ENCODE measurements around the gene CBLN3.

DNA sequence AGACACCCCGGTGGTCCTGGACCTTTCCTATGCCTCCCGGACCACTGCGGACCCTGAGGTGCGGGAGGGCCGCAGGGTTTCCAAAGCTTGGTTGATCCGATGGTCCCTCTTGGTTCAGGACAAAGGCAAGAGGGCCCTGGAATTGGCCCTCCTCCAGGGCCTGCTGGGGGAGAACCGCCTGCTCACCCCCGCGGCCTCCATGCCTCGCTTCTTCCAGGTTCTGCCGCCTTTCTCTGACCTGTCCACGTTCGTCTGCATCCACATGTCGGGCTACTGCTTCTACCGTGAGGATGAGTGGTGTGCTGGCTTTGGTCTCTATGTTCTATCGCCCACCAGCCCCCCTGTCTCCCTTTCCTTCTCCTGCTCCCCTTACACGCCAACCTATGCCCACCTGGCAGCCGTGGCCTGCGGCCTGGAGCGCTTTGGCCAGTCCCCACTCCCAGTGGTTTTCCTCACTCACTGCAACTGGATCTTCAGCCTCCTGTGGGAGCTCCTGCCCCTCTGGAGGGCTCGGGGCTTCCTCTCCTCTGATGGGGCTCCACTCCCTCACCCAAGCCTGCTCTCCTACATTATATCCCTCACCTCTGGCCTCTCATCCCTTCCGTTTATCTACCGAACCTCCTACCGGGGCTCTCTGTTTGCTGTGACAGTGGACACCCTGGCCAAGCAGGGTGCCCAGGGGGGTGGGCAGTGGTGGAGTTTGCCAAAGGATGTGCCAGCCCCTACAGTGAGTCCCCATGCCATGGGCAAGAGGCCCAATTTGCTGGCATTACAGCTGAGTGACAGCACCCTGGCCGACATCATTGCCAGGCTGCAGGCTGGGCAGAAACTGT, 13.8 kb downstream of the CBLN3 start:
- no peak for TF ChIP-seq POLR2A (IDR thresholded peaks at IDR 0.05)
- TF ChIP-seq CTCF (IDR thresholded peaks at IDR 0.05) = no peak
- TF ChIP-seq EP300 (IDR thresholded peaks at IDR 0.05) = no peak
- TF ChIP-seq POLR2AphosphoS5 (IDR thresholded peaks at IDR 0.05) = no peak
